K562 (cell line): ENCODE measurements around the gene SELENOM. TPM values are rescaled to one million over a fixed set of nuclear protein-coding genes. Genes with fewer than 3 reads are reported as not detected.

Experiments
- CTCF ChIP-seq, 3 experiments: IDR thresholded peaks in 2 of 3; conservative IDR thresholded peaks in 1 of 3; 2 replicates each; pipeline ENCODE4 v1.5.1; 2011 to 2012; ENCODE audit warnings: low read length in 3 of 3, mild to moderate bottlenecking in 3 of 3, control low read depth in 2 of 3, improper control_type of control experiment in 1 of 3, inconsistent platforms in 1 of 3, low read depth in 1 of 3, mixed read lengths in 1 of 3, moderate library complexity in 1 of 3; ENCODE audit not compliant: insufficient read depth in 2 of 3
- MLX ChIP-seq, 2 experiments: fragments of 450-650 bp in 1 of 2; sonication (generic) in 1 of 2; formaldehyde crosslinking; conservative IDR thresholded peaks; 2 replicates each; pipeline versions ENCODE4 v1.4.0 to v1.8.1; 2020 to 2022; ENCODE audit warnings: mild to moderate bottlenecking in 1 of 2, missing genetic modification reagents in 1 of 2
- NR2C2 ChIP-seq, 2 experiments: fragments of 200-800 bp in 1 of 2; sonication (Bioruptor generic) in 1 of 2; sonication (generic) in 1 of 2; formaldehyde crosslinking in 1 of 2; IDR thresholded peaks; 2 replicates each; pipeline versions ENCODE4 v1.6.1 to v1.8.0; 2016 to 2022; ENCODE audit warnings: mild to moderate bottlenecking in 1 of 2, missing compliant biosample characterization in 1 of 2, missing genetic modification characterization in 1 of 2, missing genetic modification reagents in 1 of 2
- RB1 ChIP-seq: fragments of 450-650 bp; IDR thresholded peaks from 2 replicates; pipeline ENCODE4 v1.6.1; 2017; ENCODE audit warnings: low read depth, mild to moderate bottlenecking
- REST ChIP-seq, 2 experiments: fragments of 450-650 bp; formaldehyde crosslinking in 1 of 2; IDR thresholded peaks; 2 replicates each; pipeline versions ENCODE4 v1.4.0 to v1.6.1; 2014 to 2020; ENCODE audit warnings: mild to moderate bottlenecking in 2 of 2, borderline replicate concordance in 1 of 2, low read depth in 1 of 2
- SMC3 ChIP-seq: conservative IDR thresholded peaks from 2 replicates; pipeline ENCODE4 v1.6.1; 2011; ENCODE audit warnings: low read depth, low read length, improper control_type of control experiment; ENCODE audit not compliant: insufficient read depth
- STAG1 ChIP-seq: sonication (generic); formaldehyde crosslinking; IDR thresholded peaks from 2 replicates; pipeline ENCODE4 v1.5.0; 2020; ENCODE audit warnings: missing genetic modification reagents, borderline replicate concordance
- TFAP4 ChIP-seq: sonication (generic); formaldehyde crosslinking; IDR thresholded peaks from 2 replicates; pipeline ENCODE4 v1.8.0; 2022; ENCODE audit warnings: missing genetic modification reagents, mild to moderate bottlenecking, moderate library complexity, borderline replicate concordance
- ZBTB8A ChIP-seq: fragments of 450-650 bp; IDR thresholded peaks from 2 replicates; pipeline ENCODE4 v1.6.1; 2018; ENCODE audit warnings: mild to moderate bottlenecking, moderate library complexity; ENCODE audit not compliant: partially characterized antibody
- ZFX ChIP-seq: sonication (generic); formaldehyde crosslinking; IDR thresholded peaks from 2 replicates; pipeline ENCODE4 v1.8.0; 2022; ENCODE audit warnings: mild to moderate bottlenecking, missing genetic modification reagents, moderate library complexity
- polyA plus RNA-seq, 8 experiments: library from polyadenylated mRNA; depleted of rRNA in 4 of 8; stranded (reverse) in 5 of 8; unstranded in 3 of 8; fragments of >200 nt; fragmentation: Nextera tagmentation in 2 of 8; fragmentation: Illumina TruSeq in 1 of 8; extraction: Ambion mirVana in 2 of 8; extraction: Trizol in 1 of 8; gene quantifications; 2 replicates each; pipeline versions ENCODE4 v1.2.1 to v1.2.3, GENCODE V29; 2011 to 2014; ENCODE audit warnings: inconsistent platforms in 1 of 8, missing spikeins in 1 of 8
- total RNA-seq, 7 experiments: library from RNA; depleted of rRNA in 6 of 7; stranded (reverse); fragments of >200 nt in 6 of 7; fragmentation: Illumina TruSeq in 2 of 7; extraction: Trizol in 2 of 7; gene quantifications; 2 replicates each; pipeline versions ENCODE4 v1.2.1 to v1.2.3, GENCODE V29; 2011 to 2021; ENCODE audit warnings: low replicate concordance in 1 of 7

SELENOM gene
- total and polyA plus RNA-seq, 9 of the 15 experiments (the other 6 are each of a cell fraction or from before 2014, with no cell fraction given) = 1.2 to 10.6 (median 3.7) TPM

- TF ChIP-seq REST (IDR thresholded peaks at IDR 0.05; ENCODE audit: borderline replicate concordance) (peak; percentile 73), REST (CRISPR knock-in tag; IDR thresholded peaks at IDR 0.05; ENCODE audit: low read depth) (no peak), NR2C2 (CRISPR knock-in tag; IDR thresholded peaks at IDR 0.05) (no peak), NR2C2 (tag; IDR thresholded peaks at IDR 0.05) (peak; percentile 75), SMC3 (peak; percentile 80), CTCF (IDR thresholded peaks at IDR 0.05 in 2 of 3, conservative IDR thresholded peaks at IDR 0.05 in 1 of 3; ENCODE audit: insufficient read depth in 2 of 3, low read depth in 1 of 3, low read length in 3 of 3) (peak; percentile 74 to 84 (median 81)), TFAP4 (CRISPR knock-in tag) (peak; percentile 39; the same call in 1 of the 2 replicates), STAG1 (CRISPR knock-in tag) (peak; percentile 79; the same call in 1 of the 2 replicates), RB1 (peak; percentile 14; the same call in 1 of the 2 replicates), ZFX (CRISPR knock-in tag) (peak; percentile 23; the same call in 1 of the 2 replicates), ZBTB8A (no peak), MLX (CRISPR knock-in tag; conservative IDR thresholded peaks at IDR 0.05) (no peak)
These were observed 17.9 kb downstream of the SELENOM start (continued) for GRCh38 chr22:31089160-31090100.
